ENCODE measurements around the gene RYR3.

RYR3 gene

GRCh38 chr15:33322091-33322490 lies 11.3 kb downstream of the RYR3 start:
- DNase-seq: no peak

- DNase-seq: no peak
Observed at GRCh38 chr15:33324609-33325008, 13.8 kb downstream of the RYR3 start.

DNA sequence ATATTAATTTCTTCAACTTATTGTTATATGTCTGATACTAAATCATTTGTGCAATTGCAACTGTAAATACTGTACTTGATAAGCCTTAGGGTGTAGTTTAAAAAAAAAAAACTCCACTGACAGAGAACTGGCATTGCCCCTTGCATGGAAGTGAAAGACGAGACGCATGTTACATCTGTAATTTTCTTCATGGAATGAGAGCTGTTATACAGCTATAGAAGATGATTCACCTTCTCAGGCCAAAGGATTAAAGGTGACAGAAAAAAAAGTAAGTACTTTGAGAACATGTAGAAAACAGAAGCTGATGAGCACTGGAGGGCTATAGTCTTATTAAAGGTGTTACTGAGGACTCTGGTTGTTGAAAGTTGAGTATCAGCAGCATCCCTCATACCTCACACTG lies 16.1 kb downstream of the RYR3 start:
- DNase-seq: no peak

- DNase-seq: no peak
Observed at GRCh38 chr15:33328106-33328505, 17.3 kb downstream of the RYR3 start.

DNA sequence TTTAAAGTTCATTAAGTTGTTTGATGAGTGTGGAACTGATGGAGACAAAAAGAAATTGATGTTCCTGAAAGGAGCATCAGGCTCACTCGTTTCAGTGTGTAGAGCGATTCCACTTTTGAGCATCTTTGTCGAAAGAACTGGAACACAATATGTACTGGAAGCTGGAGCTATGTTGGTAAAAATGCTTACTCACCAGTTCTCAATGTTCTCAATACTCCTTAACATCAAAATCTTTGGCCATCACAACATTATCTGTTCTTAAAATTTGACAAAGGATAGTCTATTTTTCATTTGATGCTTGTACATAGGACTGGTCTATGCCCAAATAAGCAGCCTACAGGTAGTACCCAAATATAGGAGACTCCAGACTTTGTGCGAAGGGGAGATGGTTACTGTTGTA lies 18.7 kb downstream of the RYR3 start:
- DNase-seq: no peak

DNA sequence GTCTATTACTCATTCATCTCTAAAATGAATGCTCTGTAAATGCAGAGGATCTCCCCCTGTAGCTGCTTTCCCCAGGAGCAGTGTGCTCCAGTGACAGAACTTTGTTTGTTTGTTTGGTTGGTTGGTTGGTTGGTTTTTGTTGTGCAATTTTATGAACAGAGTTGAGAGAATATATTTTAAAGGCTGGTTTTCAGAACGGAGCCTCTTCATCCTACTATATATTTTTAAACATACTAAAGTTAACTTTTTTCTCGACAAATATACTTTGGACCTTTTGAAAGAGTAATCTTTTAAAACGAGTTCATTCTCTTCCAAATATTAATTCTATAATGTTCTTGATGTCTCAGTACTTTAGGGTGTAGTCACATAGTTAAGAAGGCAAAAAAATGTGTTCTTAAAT lies 20.2 kb downstream of the RYR3 start:
- no peak for DNase-seq

GRCh38 chr15:33341953-33342352 lies 31.2 kb downstream of the RYR3 start:
- DNase-seq: no peak

DNA sequence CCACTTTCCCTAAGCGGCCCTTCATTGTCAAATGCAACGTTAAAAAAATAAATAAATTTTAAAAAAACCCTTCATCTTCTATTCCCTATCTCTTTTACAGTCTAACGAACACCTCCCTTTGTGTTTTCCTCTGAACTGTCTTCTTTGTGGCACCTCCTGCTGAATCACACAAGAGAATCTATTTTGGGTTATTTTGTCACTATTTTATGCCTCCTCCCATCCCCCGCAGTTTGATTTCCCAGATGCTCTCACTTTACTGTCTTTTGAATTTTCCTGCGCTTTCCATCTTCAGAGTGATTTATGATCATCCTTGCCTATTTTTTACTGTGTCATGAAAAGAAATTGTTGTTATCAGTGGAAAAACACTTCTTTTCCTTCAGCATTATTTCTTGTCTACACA lies 32.5 kb downstream of the RYR3 start:
- DNase-seq: no peak

DNA sequence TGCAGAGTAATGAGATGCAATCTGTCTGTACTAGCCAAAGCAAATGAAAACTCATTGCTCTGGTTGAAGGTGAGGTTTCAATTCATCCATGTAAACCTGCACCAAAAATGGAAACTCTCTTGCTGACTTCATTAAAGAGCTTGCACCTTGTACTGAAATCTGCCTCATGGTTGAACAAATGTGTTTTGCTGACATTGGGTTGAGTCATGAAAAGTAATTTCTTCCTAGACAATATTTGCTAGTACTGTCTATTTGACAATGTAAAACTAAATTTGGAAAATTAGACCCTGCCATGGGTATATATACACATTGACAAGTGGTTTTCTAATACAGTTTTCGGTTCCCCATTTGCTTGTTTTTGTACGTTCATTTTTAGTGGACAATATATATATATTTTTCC lies 33.3 kb downstream of the RYR3 start:
- DNase-seq: no peak

DNA sequence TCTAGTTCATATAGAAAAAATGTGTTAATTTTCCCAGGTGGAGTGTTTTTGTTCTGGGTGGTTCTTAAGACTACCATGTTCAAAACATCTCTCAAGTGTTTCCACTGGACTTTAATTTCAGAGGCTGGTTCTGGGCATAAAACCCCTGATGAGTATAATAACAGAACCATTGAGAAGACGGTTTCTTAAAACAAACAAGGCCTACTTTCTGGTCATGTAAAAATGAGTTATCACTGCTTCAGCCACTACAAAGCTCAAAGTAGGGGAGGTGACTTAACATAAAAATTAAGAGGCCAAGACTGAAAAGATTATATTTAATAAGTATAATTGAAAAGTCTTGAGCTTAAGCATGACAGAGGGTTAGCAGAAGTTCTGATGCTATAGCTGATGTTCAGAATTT lies 33.8 kb downstream of the RYR3 start:
- no peak for DNase-seq

GRCh38 chr15:33354411-33354810 lies 43.6 kb downstream of the RYR3 start:
- no peak for DNase-seq

- no peak for DNase-seq
Observed at GRCh38 chr15:33357845-33358244, 47.1 kb downstream of the RYR3 start.

- no peak for DNase-seq
Observed at GRCh38 chr15:33358306-33358705, 47.5 kb downstream of the RYR3 start.

DNA sequence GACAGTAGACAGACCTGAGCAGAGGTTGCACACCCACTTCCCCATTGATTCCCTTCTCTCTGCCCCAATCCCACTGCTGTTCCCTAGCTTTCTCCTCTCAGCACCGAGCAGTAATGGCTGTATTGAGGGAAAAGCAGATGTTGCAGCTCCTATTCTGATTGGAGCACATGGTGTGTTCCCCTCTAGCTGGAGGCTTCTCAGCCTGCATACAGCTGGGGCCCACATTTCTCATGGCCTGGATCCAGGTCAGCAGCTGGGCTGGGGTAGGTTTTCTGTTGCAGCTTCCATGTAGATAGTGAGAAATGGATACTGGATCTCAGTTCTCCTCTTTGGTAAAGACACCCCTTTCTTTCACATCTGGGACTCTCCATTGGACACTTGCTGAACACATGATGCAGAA lies 50.1 kb downstream of the RYR3 start:
- DNase-seq: no peak

DNA sequence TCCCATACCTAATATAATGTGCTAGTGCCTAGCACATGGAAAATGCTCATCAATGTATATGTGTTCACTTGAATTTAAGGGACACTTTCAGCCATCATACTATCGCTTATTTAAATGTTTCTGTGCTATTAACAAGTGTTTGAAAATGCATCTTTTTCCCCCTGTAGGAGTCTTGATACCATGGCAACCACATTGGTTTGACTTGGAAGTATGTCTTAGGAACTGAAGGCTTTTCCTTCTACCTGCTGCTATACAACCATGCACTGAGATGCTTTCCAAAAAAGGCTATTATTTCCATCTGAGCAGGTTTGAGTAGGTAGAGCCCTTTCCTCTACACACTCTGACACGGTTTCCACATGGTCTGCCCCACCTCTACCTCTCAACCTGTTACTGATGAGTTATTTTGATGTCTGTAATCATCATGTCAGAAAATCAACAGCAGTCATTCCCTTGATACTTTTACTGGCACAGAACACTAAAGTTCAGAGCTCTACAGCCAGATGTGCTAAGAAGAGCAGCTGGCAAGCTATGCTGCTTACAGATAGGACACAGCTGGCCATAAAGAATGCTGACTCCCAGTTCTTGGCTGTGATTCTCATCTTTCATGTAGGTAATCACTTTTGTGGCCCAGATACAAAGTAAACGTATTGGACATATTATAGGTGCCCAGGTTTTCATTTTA lies 59.3 kb downstream of the RYR3 start:
- DNase-seq: no peak

GRCh38 chr15:33370623-33371020 lies 59.9 kb downstream of the RYR3 start:
- no peak for DNase-seq

DNA sequence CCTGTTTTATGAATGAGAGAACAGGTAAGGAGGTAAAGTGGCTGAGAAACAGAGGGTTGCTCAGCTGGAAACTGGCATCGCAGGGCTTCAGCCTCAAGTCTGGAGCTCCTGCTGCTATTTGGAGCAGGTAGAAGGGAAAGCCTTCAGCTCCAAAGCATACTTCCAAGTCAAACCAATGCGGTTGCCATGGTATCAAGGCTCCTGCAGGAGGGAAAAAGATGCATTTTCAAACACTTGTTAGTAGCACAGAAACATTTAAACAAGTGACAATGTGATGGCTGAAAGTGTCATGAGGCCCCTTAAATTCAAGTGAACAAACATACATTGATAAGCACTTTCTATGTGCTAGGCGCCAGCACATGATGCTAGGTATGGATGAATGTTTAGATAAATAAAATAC lies 60.4 kb downstream of the RYR3 start:
- DNase-seq: no peak

DNA sequence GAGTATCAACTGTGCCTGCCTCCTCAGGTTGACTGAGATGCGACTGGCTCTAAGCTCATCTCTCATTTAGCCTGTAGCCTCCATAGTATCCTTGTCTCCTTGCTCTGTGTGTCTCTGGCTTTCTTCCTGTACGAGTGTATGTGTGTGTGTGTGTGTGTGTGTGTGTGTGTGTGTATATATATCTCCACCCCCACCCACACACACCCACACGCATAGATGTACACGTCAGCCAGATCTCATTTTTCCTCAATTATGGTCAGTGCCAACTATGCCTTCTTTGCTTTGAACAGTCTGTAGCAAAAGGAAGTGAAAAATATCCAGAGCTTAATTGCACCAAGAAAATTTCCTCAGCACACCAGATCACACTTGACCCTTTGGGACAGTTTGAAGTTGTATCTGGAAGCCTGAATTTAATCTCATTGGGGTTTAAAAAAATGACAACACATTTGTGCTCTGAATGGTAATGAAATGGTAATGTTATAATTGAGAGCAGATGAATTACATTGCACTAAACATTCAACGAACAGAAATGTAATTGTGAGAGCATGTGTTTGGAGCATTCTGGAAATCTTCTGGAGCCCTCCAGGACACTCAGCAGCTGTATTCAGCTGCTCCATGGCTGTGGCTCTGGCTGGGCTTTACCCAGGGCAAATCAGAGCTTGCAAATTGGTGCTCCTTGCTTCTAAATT lies 63.6 kb downstream of the RYR3 start:
- DNase-seq: no peak

DNA sequence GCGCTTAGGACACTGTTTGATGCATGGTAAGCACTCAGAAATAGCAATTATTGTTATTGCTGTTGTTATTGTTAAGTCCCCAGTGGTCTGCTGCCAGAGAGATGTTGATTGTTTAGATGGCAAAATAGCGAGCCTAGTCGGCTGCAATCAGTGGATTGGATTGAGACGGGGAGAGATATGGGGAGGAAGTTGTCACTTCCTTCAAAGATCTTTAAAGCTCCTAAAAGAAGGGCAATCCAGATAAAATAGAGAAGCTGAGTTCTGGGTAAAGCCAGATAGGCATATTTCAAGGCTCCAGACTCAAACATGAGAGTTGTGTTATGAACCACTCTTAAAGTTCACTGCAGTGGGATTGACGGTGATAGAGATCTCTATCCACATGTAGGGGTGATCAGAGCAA lies 64.5 kb downstream of the RYR3 start:
- no peak for DNase-seq

- DNase-seq: no peak
Observed at GRCh38 chr15:33377204-33377603, 66.4 kb downstream of the RYR3 start.

DNA sequence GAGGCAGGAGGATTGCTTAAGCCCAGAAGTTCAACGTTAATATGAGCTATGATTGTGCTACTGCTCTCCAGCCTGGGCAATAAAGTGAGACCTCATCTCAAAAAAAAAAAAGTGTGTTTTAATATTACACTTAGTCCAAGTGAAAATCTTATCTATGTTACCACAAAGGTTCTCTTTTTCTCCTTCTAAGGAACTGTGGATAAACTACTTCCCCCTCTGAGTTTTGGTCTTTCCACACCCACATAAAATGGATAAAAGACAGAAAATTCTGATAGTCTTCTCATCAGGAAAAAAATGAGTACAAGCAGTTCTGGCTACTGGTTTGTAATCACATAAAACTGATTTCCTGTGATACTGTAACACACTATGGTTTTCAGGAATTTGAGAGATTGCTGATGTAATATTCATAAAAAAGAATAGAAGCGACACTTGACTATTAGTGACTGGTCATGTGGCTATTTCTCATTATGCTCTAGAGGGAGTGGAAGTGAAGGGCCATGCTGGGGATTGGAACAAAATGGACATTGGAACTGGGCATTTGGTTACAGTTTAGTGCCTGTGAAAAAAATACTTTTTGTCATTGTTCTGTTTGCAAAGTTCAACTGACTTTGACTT lies 68.2 kb downstream of the RYR3 start:
- DNase-seq: no peak

GRCh38 chr15:33380406-33380805 lies 69.6 kb downstream of the RYR3 start:
- DNase-seq: no peak

GRCh38 chr15:33382491-33382890 lies 71.7 kb downstream of the RYR3 start:
- DNase-seq: no peak

DNA sequence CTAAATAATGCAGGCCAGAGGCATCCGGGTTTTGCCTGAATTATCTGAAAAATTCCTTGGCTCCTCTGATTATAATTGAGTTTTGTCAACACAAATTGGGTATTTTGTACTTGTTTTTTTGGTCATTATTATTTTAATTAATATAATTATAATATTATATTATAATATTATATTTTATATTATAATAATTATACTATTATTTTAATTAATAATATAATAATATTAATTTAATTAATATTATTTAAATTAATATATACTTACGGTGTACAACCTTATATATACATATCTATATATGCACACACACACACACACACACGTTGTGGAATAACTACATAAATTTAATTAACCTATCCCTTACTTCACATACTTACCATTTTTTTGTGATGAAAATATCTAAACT lies 73.5 kb downstream of the RYR3 start:
- DNase-seq: no peak

GRCh38 chr15:33392453-33392852 lies 81.7 kb downstream of the RYR3 start:
- no peak for DNase-seq
